PC-9 (cell line): ENCODE measurements around the gene ASIC3.

Experiments
- CTCF ChIP-seq: fragments of 200-600 bp; sonication (generic); conservative IDR thresholded peaks from 2 replicates; pipeline ENCODE4 v1.6.1; 2017; ENCODE audit warnings: mixed run types, antibody characterized with exemption, mild to moderate bottlenecking, moderate library complexity
- EZH2 ChIP-seq: fragments of 200-600 bp; sonication (generic); IDR thresholded peaks from 2 replicates; pipeline ENCODE4 v1.8.0; 2017; ENCODE audit warnings: antibody characterized with exemption, low read depth

GRCh38 chr7:151060416-151061212 lies 12.3 kb downstream of the ASIC3 start:
- TF ChIP-seq CTCF, result no peak
- no peak for TF ChIP-seq EZH2
